G401 (cell line): Measurements from ENCODE around the gene MIPOL1. TPM values are rescaled to one million over a fixed set of nuclear protein-coding genes. Genes with fewer than 3 reads are reported as not detected.

Source experiments
- DNase-seq: peaks from one replicate; pipeline ENCODE4 v3.0.0-alpha.2; 2015; ENCODE audit warnings: low spot score
- in situ Hi-C: cut with HindIII; loops from 2 replicates; pipeline ENCODE4 v1.10.0; 2016; ENCODE audit warnings: low sequenced_read_pairs, mixed read lengths
- total RNA-seq: library from RNA; depleted of rRNA; stranded (reverse); fragments of >200 nt; shearing (Covaris generic); gene quantifications from 2 replicates; pipeline ENCODE4 v1.2.3, GENCODE V29; 2014; rRNA removed

The MIPOL1 gene
- total RNA-seq, 1 experiment from 2014 or later: 13.2 TPM

DNA sequence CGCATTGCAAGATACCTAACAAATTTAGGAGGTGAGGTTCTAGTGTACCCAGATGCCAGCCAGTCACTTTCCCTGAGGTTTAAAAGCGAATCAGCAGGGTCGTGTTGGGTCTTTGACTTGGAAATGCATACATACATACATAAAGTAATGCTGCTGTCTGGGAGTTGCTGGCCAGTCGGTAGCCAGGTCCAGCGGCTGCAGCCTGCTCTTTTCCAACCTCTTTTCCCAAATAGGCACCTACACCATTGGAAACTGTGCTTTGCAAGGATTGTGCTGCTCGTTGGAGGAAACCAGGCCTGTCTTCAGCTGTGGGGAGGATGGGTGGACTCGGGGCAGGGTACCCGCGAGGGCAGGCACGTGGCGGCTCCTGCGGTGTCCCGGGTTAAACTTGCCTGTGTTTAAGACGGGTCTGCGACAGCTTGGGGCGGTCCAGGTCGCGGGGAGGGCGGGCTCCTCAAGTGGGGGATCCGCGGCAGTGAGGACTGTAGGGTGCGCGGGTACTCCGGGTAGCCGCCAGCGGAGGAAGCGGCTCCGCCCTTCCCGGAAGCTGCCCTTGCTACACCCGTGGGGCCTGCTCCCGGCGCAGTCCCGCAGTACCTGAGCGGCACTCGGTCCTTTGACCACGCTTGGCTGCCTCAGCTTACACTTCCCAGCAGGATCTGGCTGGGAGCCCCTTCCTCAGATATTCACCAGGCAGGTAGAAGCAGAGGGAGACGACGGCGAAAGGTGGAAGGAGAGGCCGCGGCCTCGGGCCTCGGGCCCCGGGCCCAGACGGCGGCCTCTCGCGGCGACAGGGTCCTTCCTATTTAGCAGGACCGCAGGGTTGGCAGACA is 400.4 kb downstream of the MIPOL1 start:
- in situ Hi-C loops: no loop called here
- DNase-seq: no peak

DNA sequence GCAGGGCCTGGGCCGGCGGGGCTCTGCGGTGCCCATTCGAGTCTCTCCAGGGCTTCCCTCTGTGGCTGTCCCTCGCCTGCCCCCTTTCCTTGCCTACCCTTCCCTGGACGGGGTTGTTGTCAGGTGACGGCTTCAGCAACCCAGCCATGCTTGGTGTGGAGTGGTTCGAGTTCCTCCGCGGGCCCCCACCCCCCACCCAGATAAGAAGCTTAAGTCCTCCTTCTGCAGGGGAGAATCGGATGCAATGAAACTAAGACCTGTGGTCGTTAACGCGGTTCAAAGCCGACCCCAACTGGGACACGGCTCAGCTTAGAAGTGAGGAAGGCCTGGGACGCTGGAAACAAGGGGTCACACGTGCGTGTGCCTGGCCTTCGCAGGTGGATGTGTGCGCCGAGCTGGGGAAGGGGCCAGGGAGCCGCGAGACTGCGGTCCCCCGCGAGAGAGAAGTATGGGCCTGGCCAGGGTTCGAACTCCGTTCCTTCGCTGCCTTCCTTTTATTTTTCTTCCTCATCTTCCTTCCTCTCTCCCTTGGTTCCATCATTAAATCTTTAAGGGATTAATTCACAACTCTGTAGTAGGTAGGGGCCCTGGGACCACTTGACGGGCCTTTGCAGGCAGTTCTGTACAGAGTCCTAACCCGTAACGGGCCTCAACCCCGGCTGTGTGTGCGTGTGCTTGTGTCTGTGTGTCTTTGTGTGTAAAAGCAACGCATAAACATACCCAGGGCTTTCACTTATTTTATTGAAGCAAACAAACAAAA is 401.2 kb downstream of the MIPOL1 start:
- DNase-seq: no peak
- in situ Hi-C loops: no loop called here

DNA sequence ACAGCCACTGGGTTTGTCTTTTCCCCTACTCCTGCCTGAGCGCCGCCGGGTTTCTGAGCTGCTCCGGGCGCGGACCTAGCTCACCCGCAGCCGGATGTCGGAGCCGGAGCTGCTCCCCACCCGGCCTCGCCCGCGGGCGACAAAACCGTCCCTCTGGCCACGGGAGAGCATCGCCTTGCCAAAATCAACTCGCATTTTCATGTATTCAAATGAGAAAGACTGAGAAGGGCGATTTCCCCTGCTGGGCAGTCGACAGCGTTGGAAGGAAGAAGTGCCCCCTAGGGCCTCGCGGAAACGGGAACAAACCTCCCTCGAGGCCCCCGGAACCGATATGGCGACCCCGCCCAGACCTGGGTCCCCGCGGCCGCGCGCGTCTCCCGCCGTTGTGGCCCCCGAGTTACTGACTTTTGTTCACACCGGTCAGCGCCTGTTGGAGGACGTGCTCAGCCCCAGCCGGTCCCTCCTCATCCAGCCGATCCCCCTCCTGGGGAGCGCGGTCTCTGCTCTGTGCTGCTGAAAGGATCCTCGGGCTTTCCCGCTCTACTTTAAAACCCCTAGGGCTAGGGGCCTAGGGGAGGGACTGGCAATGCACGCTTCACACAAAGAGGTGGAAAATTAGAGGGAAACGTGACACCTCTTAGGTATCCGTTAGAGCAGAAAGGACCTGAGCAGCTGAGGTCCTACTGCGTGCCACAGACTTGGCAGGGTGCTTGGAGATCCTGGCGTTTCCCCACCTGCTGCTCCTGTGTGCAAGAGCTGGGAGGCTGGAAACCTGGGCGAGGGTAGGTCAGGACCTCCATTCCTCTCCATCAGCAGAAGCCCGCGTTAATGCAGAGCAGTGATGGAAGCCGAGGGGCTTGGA is 402.0 kb downstream of the MIPOL1 start:
- no peak for DNase-seq
- in situ Hi-C loops: no loop called here

DNA sequence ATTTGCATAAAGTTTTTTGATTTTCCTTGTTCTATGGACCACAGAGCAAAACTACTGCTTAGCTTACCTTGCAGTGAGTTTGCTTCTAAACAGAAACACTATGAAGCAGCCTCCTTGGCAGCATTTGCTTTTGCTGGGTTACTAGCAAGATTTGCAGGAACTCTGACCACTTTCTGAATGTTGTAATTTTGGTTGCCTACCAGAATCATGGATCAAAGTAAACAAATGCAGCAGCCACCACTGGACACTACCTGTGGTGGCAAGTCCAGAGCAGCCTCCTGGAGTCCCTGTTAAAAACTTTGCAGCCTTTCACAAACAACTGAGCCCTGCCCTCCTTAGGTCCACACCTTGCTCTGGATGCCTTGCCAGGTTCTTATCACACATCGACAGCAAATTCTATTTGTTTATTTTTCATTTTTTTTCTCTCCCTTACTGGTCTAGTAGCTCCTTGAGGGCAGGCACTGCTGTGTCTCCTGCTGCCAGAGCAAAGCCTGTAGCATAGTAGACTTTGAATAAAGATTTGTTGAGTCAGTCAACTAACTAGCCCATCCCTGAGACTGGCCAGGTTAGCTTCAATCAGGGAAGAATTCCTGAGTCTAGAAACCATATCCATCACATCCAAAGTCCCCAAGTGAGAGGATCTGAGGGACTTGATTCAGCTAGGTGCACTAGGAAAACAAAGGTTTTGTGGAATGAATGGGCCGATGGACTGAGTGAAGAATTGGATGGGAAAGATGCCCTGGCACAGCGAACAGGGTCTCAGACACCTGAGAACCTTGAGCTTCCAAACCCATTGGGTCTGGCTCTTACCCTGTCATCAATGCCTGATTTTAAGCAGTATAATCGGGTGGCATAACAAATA is 403.4 kb downstream of the MIPOL1 start:
- in situ Hi-C loops: no loop called here
- no peak for DNase-seq

DNA sequence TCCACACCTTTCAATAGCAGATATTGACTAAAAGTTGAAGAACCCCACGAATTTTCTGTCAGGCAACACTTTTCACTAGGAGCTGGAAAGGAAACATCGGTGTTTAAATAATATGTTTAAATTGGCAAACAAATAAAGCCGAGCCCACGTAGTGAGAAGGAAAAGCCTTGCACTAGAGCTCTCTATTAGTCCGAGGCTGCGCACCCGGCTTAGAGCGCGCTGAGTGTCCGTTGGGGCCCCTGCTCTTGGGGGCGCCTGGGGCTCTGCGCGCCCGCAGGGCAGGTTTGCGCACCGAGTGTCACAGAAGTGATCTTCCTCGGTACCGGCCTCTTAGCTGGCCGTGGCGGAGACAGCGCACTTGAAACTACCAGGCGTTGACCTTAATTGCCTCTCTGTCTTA is 404.1 kb downstream of the MIPOL1 start:
- in situ Hi-C loops: no loop called here

More for the DNA sequence above, 404.1 kb downstream of the MIPOL1 start:
- no peak for DNase-seq

Other genes starting within 250 kb of the MIPOL1 start
- gene SLC25A21, start 25.3 kb upstream of the MIPOL1 start, total RNA-seq: 4.3 and 8.2 TPM in 2 replicates